ENCODE results near the gene MYO9A. TPM values are rescaled to one million over a fixed set of nuclear protein-coding genes. Genes with fewer than 3 reads are reported as not detected.

Gene MYO9A
- total and polyA plus RNA-seq, 10 of the 15 experiments (the other 5 are each of a cell fraction or from before 2014, with no cell fraction given): 3.3 to 25.3 (median 12.2) TPM

DNA sequence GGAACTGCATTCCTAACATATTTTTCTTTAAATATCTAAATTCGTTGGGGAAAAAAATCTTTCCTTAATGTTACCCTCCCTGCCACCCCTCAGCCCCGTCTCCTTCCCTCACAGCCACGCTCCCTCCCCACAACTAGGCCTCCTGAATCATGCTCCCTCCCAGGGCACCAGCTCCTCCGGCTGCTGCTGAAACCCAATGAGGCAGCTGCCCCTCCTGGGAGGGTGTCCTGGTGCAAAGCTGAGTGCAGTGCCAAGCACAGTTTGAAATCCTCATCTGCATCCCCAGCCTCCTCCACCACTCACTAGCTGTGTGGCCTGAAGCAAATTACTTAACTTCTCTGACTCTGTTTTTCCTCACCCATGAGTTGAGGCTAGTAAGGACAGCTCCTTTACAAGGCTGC is 310.3 kb downstream of the MYO9A start (continued):
- TF ChIP-seq FOXM1 (IDR thresholded peaks at IDR 0.05; ENCODE audit: low read depth, low read length): no peak
- TF ChIP-seq NFXL1 (IDR thresholded peaks at IDR 0.05; ENCODE audit: borderline replicate concordance): no peak
- no peak for TF ChIP-seq KDM1A (IDR thresholded peaks at IDR 0.05; ENCODE audit: borderline replicate concordance)
- TF ChIP-seq IRF4 (IDR thresholded peaks at IDR 0.05; ENCODE audit: low read depth, low read length): no peak
- no peak for TF ChIP-seq NR2C1 (IDR thresholded peaks at IDR 0.05)
- no peak for TF ChIP-seq NRF1 (conservative IDR thresholded peaks at IDR 0.05; ENCODE audit: low read depth, low read length)
- no peak for TF ChIP-seq BCL3 (IDR thresholded peaks at IDR 0.05; ENCODE audit: borderline replicate concordance, insufficient read depth, low read depth, low read length, poor library complexity, severe bottlenecking)
- no peak for TF ChIP-seq TCF3 (IDR thresholded peaks at IDR 0.05; ENCODE audit: borderline replicate concordance, insufficient read depth, low read depth, low read length)
- TF ChIP-seq ASH2L (IDR thresholded peaks at IDR 0.05; ENCODE audit: borderline replicate concordance, low read depth): no peak
- TF ChIP-seq RBBP5 (conservative IDR thresholded peaks at IDR 0.05): no peak

- no peak overlapping the region for H3K4me3 ChIP-seq
- no peaks in the 10 kb centered on the region for H3K36me3 ChIP-seq (ENCODE audit: control insufficient read depth in 2 of 2, insufficient read depth in 2 of 2, low read length in 1 of 2)
- intact Hi-C loops (cut with micrococcal nuclease; ENCODE audit: unreplicated experiment): no loop called here
- H3K27ac ChIP-seq (ENCODE audit: control insufficient read depth, insufficient read depth): no peak overlapping the region
- ChIA-PET CTCF (no interaction called here), RAD21 (ENCODE audit: unreplicated experiment) (no interaction called here), SMC1A (ENCODE audit: uncharacterized antibody, unreplicated experiment) (interaction anchor here (2.0 kb wide), 1 partner anchor 349 kb away, joined by 5 read pairs; no protein-coding TSS in a partner anchor), POLR2A (no interaction called here)
- peaks cover 10% of the 10 kb centered on the region for H3K4me1 ChIP-seq (ENCODE audit: control insufficient read depth, insufficient read depth, low read length)
- no peaks in the 10 kb centered on the region for H3K9me3 ChIP-seq (replicated peaks; ENCODE audit: control insufficient read depth, insufficient read depth, low read length)
- no peak overlapping the region for H3K4me2 ChIP-seq (ENCODE audit: control insufficient read depth, insufficient read depth)
- FAIRE-seq (no peak), DNase-seq (ENCODE audit: low read depth, low spot score) (no peak), ATAC-seq (no peak)
- H3K27me3 ChIP-seq (replicated peaks in 1 of 2; ENCODE audit: control insufficient read depth in 2 of 2, insufficient read depth in 2 of 2, low read length in 1 of 2): no peaks in the 10 kb centered on the region; a peak in 1 of 4 replicates
- in situ Hi-C loops (cut with MboI): loop anchor here (10.0 kb wide), 2 partner anchors 348 to 352 kb away; no protein-coding TSS in a partner anchor
- H3K9ac ChIP-seq (ENCODE audit: control insufficient read depth, insufficient read depth, low read length): no peak overlapping the region
- no peaks in the 10 kb centered on the region for H3K79me2 ChIP-seq (ENCODE audit: control insufficient read depth, insufficient read depth, low read length)
- WGBS (ENCODE audit: insufficient coverage, insufficient replicate concordance, low lambda C conversion rate, missing lambda C conversion rate): 74% methylated on average over 15 of the region's 15 CpGs
- no peaks in the 10 kb centered on the region for H4K20me1 ChIP-seq (ENCODE audit: control insufficient read depth, insufficient read depth)
- no TSS peak for BruUV-seq (replicated peaks)
- no peak overlapping the region for H2AFZ ChIP-seq (ENCODE audit: control insufficient read depth, low read depth, low read length)
- no peak for TF ChIP-seq NR2F1 (conservative IDR thresholded peaks at IDR 0.05)
- TF ChIP-seq ZNF24 (IDR thresholded peaks at IDR 0.05): no peak
- no peak for TF ChIP-seq RUNX3 (IDR thresholded peaks at IDR 0.05; ENCODE audit: low read length)
- TF ChIP-seq PRDM15 (CRISPR knock-in tag; IDR thresholded peaks at IDR 0.05): no peak
- TF ChIP-seq CEBPZ (IDR thresholded peaks at IDR 0.05; ENCODE audit: low read depth, low read length): no peak
- TF ChIP-seq NR2C1 (IDR thresholded peaks at IDR 0.05): no peak
Measured at GRCh38 chr15:71807125-71807629, 310.8 kb downstream of the MYO9A start.

All from GM12878 (cell line).